HG02571 (cell line): ENCODE measurements around the gene GLT1D1.

Experiments
- ATAC-seq: cut with Tn5 transposase; IDR thresholded peaks from one replicate; pipeline ENCODE4 v1.9.1; 2021; ENCODE audit warnings: mild to moderate bottlenecking, moderate library complexity; ENCODE audit not compliant: unreplicated experiment

Gene GLT1D1

DNA sequence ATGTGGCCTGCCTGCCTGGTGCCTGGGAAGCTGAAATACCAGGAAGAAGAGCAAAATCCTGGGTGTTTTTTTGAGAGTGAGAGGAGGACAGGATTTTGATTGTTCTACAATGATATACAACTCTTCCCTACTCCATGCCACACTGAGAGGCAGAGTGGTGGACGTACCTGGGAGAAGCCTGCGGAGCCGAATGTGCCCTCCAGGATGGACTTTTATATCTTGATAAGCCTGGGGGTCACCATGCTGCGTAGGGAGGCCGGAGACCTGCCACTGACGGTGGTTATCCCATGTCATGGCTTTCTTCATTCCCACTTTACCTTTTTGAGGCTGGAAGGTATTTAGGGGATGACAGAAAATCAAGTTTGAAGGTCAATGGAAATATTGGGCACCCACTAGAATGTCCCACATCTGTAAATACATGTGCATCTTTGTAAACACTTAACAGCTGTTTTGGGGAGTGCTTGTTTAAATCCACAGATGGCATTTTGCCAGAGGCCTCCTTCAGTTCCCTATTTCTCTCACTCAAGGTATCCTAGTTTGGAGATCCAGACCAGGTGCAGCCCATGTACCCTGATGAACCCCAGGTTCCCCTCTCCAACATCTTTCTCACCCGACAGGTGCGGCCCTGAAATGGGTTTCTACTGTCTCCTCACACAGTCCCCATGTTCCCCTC, 1.1 kb upstream of the GLT1D1 start:
- no peak for ATAC-seq

- no peak for ATAC-seq
Measured at GRCh38 chr12:128853600-128854197, 421 bp downstream of the GLT1D1 start.

GRCh38 chr12:128856035-128856790, 2.9 kb downstream of the GLT1D1 start:
- no peak for ATAC-seq

GRCh38 chr12:128856791-128857078, 3.5 kb downstream of the GLT1D1 start:
- ATAC-seq, result no peak

DNA sequence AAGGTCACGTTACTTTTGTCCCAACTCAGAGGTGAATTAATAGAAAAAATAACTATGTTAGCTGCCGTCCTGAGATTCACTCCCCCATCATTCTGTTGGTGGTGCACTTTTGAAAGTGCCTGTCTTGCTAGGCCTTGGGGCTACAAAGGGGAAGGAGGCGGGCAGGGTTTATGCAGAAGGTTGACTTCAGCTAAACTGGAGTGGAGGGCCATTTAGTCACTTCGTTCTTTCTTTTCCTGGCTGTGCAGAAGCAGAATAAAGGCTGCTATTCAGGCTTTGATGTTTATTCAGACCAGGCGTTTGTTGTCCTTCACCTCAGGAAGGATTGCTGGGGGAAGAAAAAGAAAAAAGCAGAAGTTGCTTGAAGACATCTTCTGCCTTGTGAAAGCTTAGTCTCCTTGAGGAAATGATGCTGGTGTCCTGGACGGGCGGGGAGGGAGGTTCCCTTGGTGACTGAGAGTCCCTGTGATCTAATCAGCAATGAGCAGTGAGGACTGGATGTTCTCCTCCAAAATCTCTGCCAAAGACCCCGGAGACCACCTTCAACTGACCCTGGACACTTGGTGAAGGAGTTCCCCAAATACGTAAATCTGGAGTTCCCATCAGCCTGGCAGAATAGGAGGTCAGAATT, 4.0 kb downstream of the GLT1D1 start:
- no peak for ATAC-seq

DNA sequence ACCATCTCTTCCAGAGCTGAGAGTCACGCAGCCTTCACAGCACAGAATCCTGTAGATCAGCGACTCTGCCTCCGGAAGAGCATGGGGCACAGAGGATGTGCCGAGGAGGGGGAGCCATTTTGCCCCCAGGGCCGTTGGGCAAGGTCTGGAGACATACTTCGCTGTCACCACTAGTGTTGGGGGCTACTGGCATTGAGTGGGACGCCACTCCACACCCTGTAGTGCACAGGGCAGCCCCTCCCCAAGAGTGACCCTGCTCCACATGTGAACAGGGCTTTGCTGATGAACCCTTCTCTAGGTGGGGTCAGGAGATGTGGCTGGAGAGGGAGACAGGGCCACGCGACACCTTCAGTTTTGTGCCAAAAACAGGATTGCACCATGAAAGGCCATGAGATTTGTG, 6.0 kb downstream of the GLT1D1 start:
- no peak for ATAC-seq

DNA sequence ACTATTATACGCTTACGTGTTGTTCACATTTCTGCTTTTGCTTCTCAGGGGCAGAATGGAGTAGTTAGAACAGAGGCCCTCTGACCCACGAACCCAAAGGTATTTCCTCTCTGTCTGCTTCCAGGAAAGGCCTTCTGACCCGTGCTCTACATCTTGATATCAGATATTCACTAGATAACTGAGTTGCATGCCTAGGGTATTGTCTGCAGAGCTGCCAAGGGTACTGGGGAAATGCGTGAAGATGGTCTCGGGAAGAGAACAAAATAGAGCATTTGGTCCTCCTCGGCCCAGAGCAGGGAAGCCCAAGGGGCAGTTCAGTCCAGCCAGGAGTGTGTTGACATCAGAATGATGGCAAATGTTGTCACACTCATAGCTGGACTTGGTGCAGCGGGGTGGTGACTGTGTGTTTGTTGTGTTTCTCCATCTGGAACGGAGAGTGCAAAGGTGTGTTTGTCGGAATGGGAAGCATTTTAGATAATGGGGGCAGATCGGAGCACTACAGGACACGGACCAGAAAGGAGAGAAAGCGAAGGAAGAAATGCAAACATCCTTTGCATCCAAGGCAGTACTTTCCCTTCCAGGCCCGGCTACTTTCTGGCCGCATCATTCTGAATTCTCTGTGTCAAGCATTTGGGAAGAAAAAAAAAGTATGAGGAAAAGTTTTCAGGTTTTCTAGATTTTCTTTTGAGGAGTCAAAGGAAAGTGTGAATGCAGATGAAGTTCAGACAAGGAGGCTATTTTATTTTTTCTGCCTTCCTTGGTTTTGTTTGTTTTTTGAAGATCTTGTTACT, 8.1 kb downstream of the GLT1D1 start:
- no peak for ATAC-seq

DNA sequence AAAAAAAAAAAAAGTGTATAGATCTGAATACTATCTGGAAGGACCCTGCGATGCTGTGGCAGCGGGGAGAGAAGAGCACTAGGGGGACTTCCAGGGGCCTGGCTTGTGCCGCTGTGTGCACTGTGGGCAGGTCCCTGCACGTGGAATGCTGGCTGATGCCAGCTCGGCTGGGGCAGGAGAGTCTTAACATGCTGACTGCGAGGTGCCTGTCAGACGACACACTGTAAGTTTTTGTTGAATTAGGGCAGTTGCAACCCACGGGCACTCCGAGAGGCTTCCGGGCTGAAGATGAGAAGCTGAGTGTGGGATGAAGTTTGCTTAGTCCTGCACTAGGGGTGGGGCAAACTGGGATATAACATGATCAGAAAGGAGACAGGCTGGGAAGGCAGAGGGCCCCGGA, 10.7 kb downstream of the GLT1D1 start:
- no peak for ATAC-seq

- no peak for ATAC-seq
Measured at GRCh38 chr12:128864516-128865186, 11.4 kb downstream of the GLT1D1 start.

- no peak for ATAC-seq
Measured at GRCh38 chr12:128867466-128867865, 14.2 kb downstream of the GLT1D1 start.

GRCh38 chr12:128871516-128871892, 18.2 kb downstream of the GLT1D1 start:
- no peak for ATAC-seq

- no peak for ATAC-seq
Measured at GRCh38 chr12:128872303-128872702, 19.0 kb downstream of the GLT1D1 start.

- ATAC-seq, result no peak
Measured at GRCh38 chr12:128876559-128876958, 23.3 kb downstream of the GLT1D1 start.

DNA sequence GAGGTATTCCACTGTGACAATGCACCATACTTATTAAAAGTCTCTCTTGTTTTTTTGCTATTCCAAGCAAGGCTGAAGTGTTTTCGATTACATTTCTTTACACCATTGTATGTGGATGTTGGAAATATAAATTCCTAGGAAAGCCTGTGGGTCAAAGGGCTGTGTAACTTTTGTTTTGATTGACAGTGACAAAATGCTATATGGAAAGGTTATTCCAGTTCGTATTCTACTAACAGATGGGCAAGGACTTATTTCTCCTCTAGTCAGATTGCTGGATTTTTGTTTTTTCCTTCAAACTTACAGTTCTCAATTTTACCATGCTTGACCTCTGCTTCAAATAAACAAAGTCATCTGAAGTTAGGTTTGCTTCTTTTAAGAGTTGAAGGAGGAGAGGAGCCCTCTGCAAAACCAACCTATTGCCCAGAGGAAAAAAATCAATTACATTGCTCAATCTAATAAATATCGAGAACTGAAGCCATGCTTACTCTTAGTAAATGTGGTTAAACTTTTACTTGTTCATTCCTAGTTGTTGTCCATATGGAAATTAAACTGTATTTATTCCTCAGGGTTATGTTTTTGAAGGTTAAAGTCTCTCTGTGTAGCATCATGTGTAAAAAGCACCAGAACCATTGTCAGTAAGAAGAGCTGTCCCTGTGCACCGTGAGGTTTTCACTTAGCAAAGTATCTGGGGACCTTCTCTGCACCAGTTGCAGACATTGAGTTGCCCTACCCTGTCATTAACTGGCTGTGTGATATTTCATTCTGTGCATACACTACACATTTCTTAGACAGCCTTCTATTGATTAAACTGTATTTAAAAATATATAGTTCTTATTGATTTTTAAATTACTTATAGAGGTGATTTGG, 26.9 kb downstream of the GLT1D1 start:
- ATAC-seq, result no peak

DNA sequence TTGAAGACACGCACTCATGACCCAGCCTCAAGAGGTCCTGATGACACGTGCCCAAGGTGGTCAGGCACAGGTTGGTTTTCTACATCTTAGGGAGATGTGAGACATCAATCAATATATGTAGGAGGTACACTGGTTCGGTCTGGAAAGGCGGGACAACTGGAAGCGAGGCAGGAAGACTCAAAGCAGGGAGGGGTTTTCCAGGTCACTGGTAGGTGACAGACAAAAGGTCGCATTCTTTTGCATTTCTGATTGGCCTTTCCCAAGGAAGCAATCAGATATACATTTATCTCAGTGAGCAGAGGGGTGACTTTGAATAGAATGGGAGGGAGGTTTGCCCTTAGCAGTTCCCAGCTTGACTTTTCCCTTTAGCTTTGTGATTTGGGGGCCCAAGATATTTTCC, 38.6 kb downstream of the GLT1D1 start:
- no peak for ATAC-seq

- ATAC-seq, result no peak
Measured at GRCh38 chr12:128903236-128903635, 50.0 kb downstream of the GLT1D1 start.

- no peak for ATAC-seq
Measured at GRCh38 chr12:128905003-128905544, 51.8 kb downstream of the GLT1D1 start.

DNA sequence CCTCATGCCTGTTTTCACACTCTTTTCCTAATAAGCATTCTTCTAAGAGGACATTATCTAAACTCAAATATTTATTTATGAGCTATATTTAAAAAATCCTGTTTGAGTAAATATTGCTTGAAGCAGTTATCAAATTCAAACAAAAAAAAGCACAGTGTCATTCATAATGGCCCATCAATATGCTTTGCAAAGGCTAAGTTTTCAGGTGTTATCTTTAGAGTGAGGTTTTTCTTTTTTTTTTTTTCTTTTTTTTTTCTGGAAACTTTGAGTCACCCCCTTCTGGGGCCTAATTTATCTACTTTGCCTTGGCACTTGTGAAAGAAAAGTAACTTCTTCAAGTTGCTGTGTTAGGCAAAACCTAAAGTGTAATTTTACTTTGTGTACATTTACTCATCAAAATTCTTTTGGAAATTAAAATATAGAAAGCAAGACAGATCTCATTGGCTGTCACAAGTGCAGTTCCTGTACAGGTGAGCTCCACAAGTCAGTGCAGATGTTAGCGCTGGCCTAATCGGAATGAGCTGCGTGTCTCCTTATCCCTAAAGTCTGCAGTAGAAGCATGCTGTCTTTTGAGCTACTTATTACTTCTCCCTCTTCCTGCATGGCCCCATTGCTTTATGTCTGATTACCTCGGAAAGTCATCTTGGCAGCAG, 53.3 kb downstream of the GLT1D1 start:
- no peak for ATAC-seq

- no peak for ATAC-seq
Measured at GRCh38 chr12:128908254-128908653, 55.0 kb downstream of the GLT1D1 start.
